Smooth muscle cell (in vitro differentiated cells): ENCODE results near the gene CHD1. TPM values are rescaled to one million over a fixed set of nuclear protein-coding genes. Genes with fewer than 3 reads are reported as not detected.

Experiments
- DNase-seq: peaks from one replicate; lab custom pipeline; 2025; ENCODE audit not compliant: unreplicated experiment; lab: John Stamatoyannopoulos, UW
- H2AFZ ChIP-seq: fragments of 200-600 bp; sonication (generic); 2 replicates; pipeline ENCODE4 v1.6.0; 2016; ENCODE audit warnings: antibody characterized with exemption, low read depth, mild to moderate bottlenecking
- H3F3A ChIP-seq: fragments of 200-600 bp; sonication (generic); 2 replicates; pipeline ENCODE4 v1.6.0; 2017; ENCODE audit warnings: antibody characterized with exemption, low read depth
- H3K27ac ChIP-seq: fragments of 200-600 bp; sonication (generic); 2 replicates; pipeline ENCODE4 v1.5.1; 2016; ENCODE audit warnings: low read depth, mild to moderate bottlenecking
- H3K27me3 ChIP-seq: fragments of 200-600 bp; sonication (generic); 2 replicates; pipeline ENCODE4 v1.6.1; 2016; ENCODE audit warnings: low read depth, mild to moderate bottlenecking
- H3K36me3 ChIP-seq: fragments of 200-600 bp; sonication (generic); 2 replicates; pipeline ENCODE4 v1.5.1; 2016; ENCODE audit warnings: low read depth
- H3K4me1 ChIP-seq: fragments of 200-600 bp; sonication (generic); 2 replicates; pipeline ENCODE4 v1.5.1; 2016; ENCODE audit warnings: low read depth
- H3K4me2 ChIP-seq: fragments of 200-600 bp; sonication (generic); 2 replicates; pipeline ENCODE4 v1.6.0; 2016; ENCODE audit warnings: mild to moderate bottlenecking
- H3K4me3 ChIP-seq: fragments of 200-600 bp; sonication (generic); 2 replicates; pipeline ENCODE4 v1.5.1; 2016; ENCODE audit warnings: mild to moderate bottlenecking
- H3K79me2 ChIP-seq: fragments of 200-600 bp; sonication (generic); 2 replicates; pipeline ENCODE4 v1.6.0; 2016; ENCODE audit warnings: low read depth, mild to moderate bottlenecking
- H3K9ac ChIP-seq: fragments of 200-600 bp; sonication (generic); 2 replicates; pipeline ENCODE4 v1.6.0; 2016; ENCODE audit warnings: low read depth
- H3K9me3 ChIP-seq: fragments of 200-600 bp; sonication (generic); replicated peaks from 2 replicates; pipeline ENCODE4 v1.5.1; 2016; ENCODE audit warnings: low read depth
- H4K20me1 ChIP-seq: fragments of 200-600 bp; sonication (generic); 2 replicates; pipeline ENCODE4 v1.6.0; 2016; ENCODE audit warnings: low read depth
- CTCF ChIP-seq: fragments of 200-600 bp; sonication (generic); IDR thresholded peaks from 2 replicates; pipeline ENCODE4 v1.5.1; 2017; ENCODE audit warnings: borderline replicate concordance, mild to moderate bottlenecking, antibody characterized with exemption; ENCODE audit not compliant: insufficient read depth, poor library complexity, severe bottlenecking
- whole genome bisulfite sequencing: methylation state at CpG from one replicate; pipeline ENCODE4 v1.1.7; 2016; ENCODE audit warnings: low lambda C conversion rate; 5-methylcytosine and 5-hydroxymethylcytosine counted together
- polyA plus RNA-seq: library from polyadenylated mRNA; unstranded; fragments of >200 nt; fragmentation: Nextera tagmentation; extraction: Ambion mirVana; gene quantifications from 2 replicates; pipeline ENCODE4 v1.2.1, GENCODE V29; 2016
- total RNA-seq: library from RNA; depleted of rRNA; stranded (reverse); fragments of >200 nt; gene quantifications from 2 replicates; pipeline ENCODE4 v1.2.3, GENCODE V29; 2014

Gene CHD1
- total and polyA plus RNA-seq, 2 experiments from 2014 or later, result 12.0 to 51.5 TPM

- no peak for DNase-seq
- no peaks in the 10 kb centered on the region for H3K79me2 ChIP-seq
- H3K36me3 ChIP-seq, result no peaks in the 10 kb centered on the region
- no peak overlapping the region for H3K4me3 ChIP-seq
- WGBS, result 88% methylated on average over 4 of the region's 4 CpGs
- H2AFZ ChIP-seq, result no peak overlapping the region
- no peaks in the 10 kb centered on the region for H3K9me3 ChIP-seq
- no peak for TF ChIP-seq CTCF
- no peaks in the 10 kb centered on the region for H3K27me3 ChIP-seq
- H3F3A ChIP-seq, result no peaks in the 10 kb centered on the region
- H3K4me1 ChIP-seq, result no peaks in the 10 kb centered on the region
- H3K4me2 ChIP-seq, result no peak overlapping the region
- H3K27ac ChIP-seq, result no peak overlapping the region
- H3K9ac ChIP-seq, result no peak overlapping the region
- no peaks in the 10 kb centered on the region for H4K20me1 ChIP-seq
Measured at GRCh38 chr5:98975682-98976407, 47.0 kb upstream of the CHD1 start.

GRCh38 chr5:98975223-98975622 is 46.4 kb upstream of the CHD1 start:
- no peak overlapping the region for H3K4me2 ChIP-seq
- no peak overlapping the region for H3K4me3 ChIP-seq
- no peaks in the 10 kb centered on the region for H3K36me3 ChIP-seq
- no peaks in the 10 kb centered on the region for H3K9me3 ChIP-seq
- no peak overlapping the region for H2AFZ ChIP-seq
- no peak overlapping the region for H3K27ac ChIP-seq
- no peak for DNase-seq
- WGBS, result 96% methylated on average over 2 of the region's 2 CpGs
- no peak overlapping the region for H3K9ac ChIP-seq
- no peaks in the 10 kb centered on the region for H3K4me1 ChIP-seq
- H4K20me1 ChIP-seq, result no peaks in the 10 kb centered on the region
- H3K79me2 ChIP-seq, result no peaks in the 10 kb centered on the region
- H3F3A ChIP-seq, result no peaks in the 10 kb centered on the region
- no peaks in the 10 kb centered on the region for H3K27me3 ChIP-seq
- no peak for TF ChIP-seq CTCF

GRCh38 chr5:98969400-98969799 is 40.6 kb upstream of the CHD1 start:
- no peak for DNase-seq
- H3K4me3 ChIP-seq, result no peak overlapping the region
- no peaks in the 10 kb centered on the region for H4K20me1 ChIP-seq
- no peaks in the 10 kb centered on the region for H3K4me1 ChIP-seq
- H3K4me2 ChIP-seq, result no peak overlapping the region
- TF ChIP-seq CTCF, result no peak
- 95% methylated on average over 4 of the region's 4 CpGs for WGBS
- no peak overlapping the region for H3K27ac ChIP-seq
- H3K79me2 ChIP-seq, result no peaks in the 10 kb centered on the region
- H3K36me3 ChIP-seq, result no peaks in the 10 kb centered on the region
- H3F3A ChIP-seq, result no peaks in the 10 kb centered on the region
- H3K9me3 ChIP-seq, result no peaks in the 10 kb centered on the region
- no peak overlapping the region for H2AFZ ChIP-seq
- H3K27me3 ChIP-seq, result no peaks in the 10 kb centered on the region
- no peak overlapping the region for H3K9ac ChIP-seq

- H2AFZ ChIP-seq, result no peak overlapping the region
- H3K9ac ChIP-seq, result no peak overlapping the region
- DNase-seq, result no peak
- no peaks in the 10 kb centered on the region for H3K79me2 ChIP-seq
- no peak for TF ChIP-seq CTCF
- peaks cover 1% of the 10 kb centered on the region for H4K20me1 ChIP-seq
- no peak overlapping the region for H3K27ac ChIP-seq
- H3K4me2 ChIP-seq, result no peak overlapping the region
- WGBS, result 68% methylated on average over 4 of the region's 4 CpGs
- no peaks in the 10 kb centered on the region for H3K27me3 ChIP-seq
- H3K4me3 ChIP-seq, result no peak overlapping the region
- H3K36me3 ChIP-seq, result no peaks in the 10 kb centered on the region
- H3F3A ChIP-seq, result peaks cover 3% of the 10 kb centered on the region
- H3K9me3 ChIP-seq, result no peaks in the 10 kb centered on the region
- H3K4me1 ChIP-seq, result peaks cover 9% of the 10 kb centered on the region
Measured at GRCh38 chr5:98968056-98968564, 39.3 kb upstream of the CHD1 start.
